Kidney (tissue), 14 donors: ENCODE results near the gene CCDC141. TPM values are rescaled to one million over a fixed set of nuclear protein-coding genes. Genes with fewer than 3 reads are reported as not detected.
A peak's percentile ranks its signal among the peaks of the same experiment; 100 is the strongest.

Experiments
- DNase-seq, 5 donors: peaks; one replicate each; pipeline ENCODE4 v3.0.0-alpha.2; 2013 to 2020
- FAIRE-seq: peaks from 2 replicates; lab custom pipeline; 2012; peaks lifted over from hg19 to GRCh38; lab: Jason Lieb, UNC
- H3K27ac ChIP-seq, 2 donors: one replicate each; pipeline ENCODE4 v1.7.0; 2013; ENCODE audit warnings: low read depth in 2 of 2, low read length in 2 of 2, inconsistent platforms in 1 of 2
- H3K27me3 ChIP-seq: one replicate; pipeline ENCODE4 v1.7.1; 2013; ENCODE audit warnings: low read length, inconsistent platforms; ENCODE audit not compliant: control insufficient read depth, insufficient read depth
- H3K36me3 ChIP-seq, 3 donors: one replicate each; pipeline versions ENCODE4 v1.7.0 to v1.7.1; 2013; ENCODE audit warnings: low read length in 3 of 3, control low read depth in 1 of 3, inconsistent platforms in 1 of 3; ENCODE audit not compliant: insufficient read depth in 3 of 3, control insufficient read depth in 2 of 3
- H3K4me1 ChIP-seq, 3 donors: one replicate each; pipeline versions ENCODE4 v1.7.0 to v1.7.1; 2013; ENCODE audit warnings: low read length in 3 of 3, inconsistent platforms in 1 of 3, low read depth in 1 of 3; ENCODE audit not compliant: control insufficient read depth in 2 of 3, insufficient read depth in 2 of 3
- H3K4me3 ChIP-seq, 3 donors: one replicate each; pipeline versions ENCODE4 v1.7.0 to v1.8.1; 2013; ENCODE audit warnings: low read length in 3 of 3, control low read depth in 1 of 3, inconsistent platforms in 1 of 3
- H3K9ac ChIP-seq, 3 donors: one replicate each; pipeline versions ENCODE4 v1.7.0 to v1.7.1; 2013; ENCODE audit warnings: low read length in 3 of 3, control low read depth in 1 of 3, inconsistent platforms in 1 of 3
- H3K9me3 ChIP-seq, 3 donors: one replicate each; pipeline versions ENCODE4 v1.7.0 to v1.7.1; 2013; ENCODE audit warnings: low read length in 3 of 3, control low read depth in 1 of 3, inconsistent platforms in 1 of 3; ENCODE audit not compliant: control insufficient read depth in 2 of 3, insufficient read depth in 1 of 3
- CTCF ChIP-seq: IDR thresholded peaks from 3 replicates; pipeline ENCODE4 v1.5.1; 2012; ENCODE audit warnings: mild to moderate bottlenecking, moderate library complexity, borderline replicate concordance; ENCODE audit not compliant: insufficient read depth; ENCODE audit errors: extremely low read depth
- intact Hi-C: fragments of 100-400 bp; cut with DNase I; formaldehyde crosslinking; loops from one replicate; pipeline ENCODE4 v1.11.1; 2022
- polyA plus RNA-seq: library from polyadenylated mRNA; stranded (reverse); fragments of 350-450 nt; fragmentation: Illumina TruSeq; extraction: RNeasy Lipid Tissue Mini Kit (QIAGEN cat#74804); gene quantifications from one replicate; pipeline ENCODE4 v1.2.3, GENCODE V29; 2014; ENCODE audit warnings: low read depth, low replicate concordance; ENCODE audit not compliant: insufficient read depth
- total RNA-seq: library from RNA; stranded (reverse); fragmentation: NEBNext Ultra II Directional; extraction: Animal tissue kit (Norgen Biotek cat#: 25700); gene quantifications from one replicate; pipeline ENCODE4 v1.2.1, GENCODE V29; 2021
- donor health status: control.
- donor health status: control.
- donor health status: control.
- donor health status: control.
- donor health status: control.
- donor health status: DM: yes; HTN: yes; CAD: no.
- donor health status: Normal renal cell carcinoma (clear cell type).

Gene CCDC141
- total and polyA plus RNA-seq, 2 donors from 2014 or later, result 3.0 TPM; not detected in 1

DNA sequence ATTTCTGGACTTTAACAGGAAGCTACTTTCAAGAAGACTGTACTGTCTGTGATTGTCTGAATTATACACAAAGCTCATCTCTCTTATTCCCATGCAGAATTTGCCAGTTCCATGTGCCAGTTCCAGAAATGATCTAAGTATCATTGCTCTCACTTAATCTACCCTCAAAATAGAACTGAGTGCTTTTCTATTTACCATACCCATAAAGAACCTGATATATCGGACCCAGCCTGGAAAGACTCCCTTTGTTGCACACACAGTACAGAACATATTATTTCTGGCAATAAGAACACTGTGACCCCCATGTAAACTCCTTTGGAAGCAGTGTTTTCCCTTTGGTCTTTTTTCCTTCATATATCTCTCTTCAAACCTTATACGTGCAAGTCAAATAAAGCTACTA is 140.4 kb downstream of the CCDC141 start:
- intact Hi-C loops, result no loop called here
- no peak overlapping the region for H3K27ac ChIP-seq
- no peak for FAIRE-seq
- no peaks in the 10 kb centered on the region for H3K4me1 ChIP-seq
- no peak for TF ChIP-seq CTCF
- DNase-seq, result peak in 1 of 5 donors; percentile 7
- no peaks in the 10 kb centered on the region for H3K9me3 ChIP-seq
- H3K9ac ChIP-seq, result no peak overlapping the region
- no peaks in the 10 kb centered on the region for H3K27me3 ChIP-seq
- no peaks in the 10 kb centered on the region for H3K36me3 ChIP-seq
- no peak overlapping the region for H3K4me3 ChIP-seq

- Histone ChIP-seq H3K27ac (no peak overlapping the region), H3K9me3 (no peaks in the 10 kb centered on the region), H3K4me1 (no peaks in the 10 kb centered on the region), H3K27me3 (no peaks in the 10 kb centered on the region), H3K9ac (no peak overlapping the region), H3K36me3 (no peaks in the 10 kb centered on the region), H3K4me3 (no peak overlapping the region)
- intact Hi-C loops, result no loop called here
- no peak for DNase-seq
- no peak for FAIRE-seq
- TF ChIP-seq CTCF, result no peak
Observed at GRCh38 chr2:178908810-178909209, 141.1 kb downstream of the CCDC141 start.

DNA sequence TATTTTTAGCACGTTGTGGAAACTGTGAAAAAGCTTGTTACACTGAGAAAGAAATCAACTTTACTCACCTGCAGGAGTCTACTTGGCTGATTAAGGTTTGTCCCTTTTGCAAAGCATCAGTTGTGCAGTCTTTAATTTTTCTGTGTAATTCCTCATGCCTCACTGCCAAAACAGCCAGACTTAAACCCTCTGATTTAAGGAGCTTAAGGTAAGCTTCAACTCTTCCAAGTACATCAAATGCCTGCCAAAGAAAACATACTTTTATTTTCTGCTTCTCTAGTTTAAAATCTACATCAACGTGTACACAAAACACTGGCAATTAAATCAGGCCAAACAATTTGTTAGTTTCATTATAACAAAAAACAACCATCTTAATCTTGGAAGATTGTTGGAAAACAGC is 144.7 kb downstream of the CCDC141 start:
- intact Hi-C loops, result no loop called here
- H3K9me3 ChIP-seq, result no peaks in the 10 kb centered on the region
- H3K4me1 ChIP-seq, result no peaks in the 10 kb centered on the region
- H3K36me3 ChIP-seq, result no peaks in the 10 kb centered on the region
- DNase-seq (peak in 1 of 5 donors; percentile 24), FAIRE-seq (no peak)
- H3K27me3 ChIP-seq, result no peaks in the 10 kb centered on the region
- H3K9ac ChIP-seq, result no peak overlapping the region
- TF ChIP-seq CTCF, result no peak
- H3K4me3 ChIP-seq, result no peak overlapping the region
- H3K27ac ChIP-seq, result no peak overlapping the region

- TF ChIP-seq CTCF, result no peak
- Histone ChIP-seq H3K9me3 (no peaks in the 10 kb centered on the region), H3K9ac (no peak overlapping the region), H3K36me3 (no peaks in the 10 kb centered on the region), H3K27me3 (no peaks in the 10 kb centered on the region), H3K4me3 (no peak overlapping the region), H3K4me1 (no peaks in the 10 kb centered on the region), H3K27ac (no peak overlapping the region)
- FAIRE-seq, result no peak
- no peak for DNase-seq
- intact Hi-C loops, result no loop called here
Observed at GRCh38 chr2:178899656-178900055, 150.3 kb downstream of the CCDC141 start.
